ENCODE data around the gene ATP8B4. TPM values are rescaled to one million over a fixed set of nuclear protein-coding genes. Genes with fewer than 3 reads are reported as not detected.

The ATP8B4 gene
- total and polyA plus RNA-seq, 2 donors (not counting 3 experiments of a cell fraction or from before 2014, with no cell fraction given): not detected

DNA sequence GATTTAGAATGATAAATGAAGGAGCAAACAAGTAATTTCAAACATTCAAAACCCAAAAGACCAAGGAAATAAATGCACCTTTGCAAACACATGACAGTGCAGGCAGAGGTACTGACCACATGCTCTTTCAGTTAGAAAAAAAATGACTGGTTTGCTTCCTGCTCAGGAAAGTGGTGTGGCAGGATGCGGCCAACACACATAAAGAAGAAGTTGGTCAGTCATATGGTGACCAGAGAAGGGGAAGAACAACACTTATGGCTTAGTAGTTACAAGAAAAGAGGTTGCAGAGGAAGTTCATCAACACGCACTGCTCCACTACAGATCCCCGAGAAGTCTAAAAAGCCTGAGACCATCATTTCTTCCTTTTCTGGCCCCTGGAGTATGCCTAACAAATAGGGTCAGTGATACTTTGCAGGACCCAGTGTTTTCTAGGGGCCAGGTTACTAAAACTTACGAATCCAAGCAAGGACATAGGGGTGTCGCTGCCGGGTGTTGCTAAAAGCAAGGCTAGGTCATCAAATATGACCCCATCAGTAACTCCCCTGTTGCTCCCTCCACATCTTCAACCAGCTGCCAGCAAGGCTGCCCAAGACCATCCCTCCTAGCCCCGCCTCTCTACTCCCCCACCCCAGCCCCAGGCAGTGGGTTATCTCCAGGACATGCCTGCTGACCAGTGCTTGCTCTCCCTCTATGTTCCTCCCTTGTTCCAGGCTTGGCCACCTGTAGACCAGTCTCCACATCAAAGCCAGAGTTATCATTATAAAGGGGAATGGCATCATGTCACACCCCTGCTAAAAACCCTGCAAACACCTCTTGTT lies 11.2 kb downstream of the ATP8B4 start:
- dilution Hi-C loops (cut with MboI; ENCODE audit: extremely low pct_ligation_motif_present, low sequenced_read_pairs): no loop called here
- no peak for FAIRE-seq

More for the DNA sequence above, 11.2 kb downstream of the ATP8B4 start:
- no peak overlapping the region for H2AFZ ChIP-seq (ENCODE audit: low read depth, low read length)
- ChIA-PET CTCF (no interaction called here), POLR2A (no interaction called here)
- no peaks in the 10 kb centered on the region for H4K20me1 ChIP-seq (replicated peaks; ENCODE audit: control insufficient read depth, extremely low read depth, insufficient read depth, low read length)
- H3K79me2 ChIP-seq (ENCODE audit: control insufficient read depth, insufficient read depth, low read length): no peaks in the 10 kb centered on the region
- H3K9me3 ChIP-seq (replicated peaks; ENCODE audit: control insufficient read depth, insufficient read depth, low read length): no peaks in the 10 kb centered on the region
- TF ChIP-seq JUN (IDR thresholded peaks at IDR 0.05; ENCODE audit: borderline replicate concordance, insufficient read depth, insufficient read length, low read depth) (no peak), POLR2AphosphoS5 (IDR thresholded peaks at IDR 0.05; ENCODE audit: insufficient read depth, low read depth, low read length) (no peak), MYC (IDR thresholded peaks at IDR 0.05; ENCODE audit: low read depth, low read length) (no peak), POLR2A (IDR thresholded peaks at IDR 0.05; ENCODE audit: low read depth, low read length) (no peak), FOS (IDR thresholded peaks at IDR 0.05; ENCODE audit: borderline replicate concordance, insufficient read depth, low read length) (no peak), GATA2 (IDR thresholded peaks at IDR 0.05; ENCODE audit: insufficient read depth, insufficient read length, low read depth, low read length) (no peak), EZH2 (IDR thresholded peaks at IDR 0.05; ENCODE audit: borderline replicate concordance, low read depth, low read length, severe bottlenecking) (no peak)
- TF ChIP-seq, protein P1, sequence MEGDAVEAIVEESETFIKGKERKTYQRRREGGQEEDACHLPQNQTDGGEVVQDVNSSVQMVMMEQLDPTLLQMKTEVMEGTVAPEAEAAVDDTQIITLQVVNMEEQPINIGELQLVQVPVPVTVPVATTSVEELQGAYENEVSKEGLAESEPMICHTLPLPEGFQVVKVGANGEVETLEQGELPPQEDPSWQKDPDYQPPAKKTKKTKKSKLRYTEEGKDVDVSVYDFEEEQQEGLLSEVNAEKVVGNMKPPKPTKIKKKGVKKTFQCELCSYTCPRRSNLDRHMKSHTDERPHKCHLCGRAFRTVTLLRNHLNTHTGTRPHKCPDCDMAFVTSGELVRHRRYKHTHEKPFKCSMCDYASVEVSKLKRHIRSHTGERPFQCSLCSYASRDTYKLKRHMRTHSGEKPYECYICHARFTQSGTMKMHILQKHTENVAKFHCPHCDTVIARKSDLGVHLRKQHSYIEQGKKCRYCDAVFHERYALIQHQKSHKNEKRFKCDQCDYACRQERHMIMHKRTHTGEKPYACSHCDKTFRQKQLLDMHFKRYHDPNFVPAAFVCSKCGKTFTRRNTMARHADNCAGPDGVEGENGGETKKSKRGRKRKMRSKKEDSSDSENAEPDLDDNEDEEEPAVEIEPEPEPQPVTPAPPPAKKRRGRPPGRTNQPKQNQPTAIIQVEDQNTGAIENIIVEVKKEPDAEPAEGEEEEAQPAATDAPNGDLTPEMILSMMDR (IDR thresholded peaks at IDR 0.05; ENCODE audit: extremely low read depth in 1 of 2, insufficient read depth in 1 of 2, low read depth in 1 of 2, low read length in 2 of 2): no peak
- TF ChIP-seq, protein P2, sequence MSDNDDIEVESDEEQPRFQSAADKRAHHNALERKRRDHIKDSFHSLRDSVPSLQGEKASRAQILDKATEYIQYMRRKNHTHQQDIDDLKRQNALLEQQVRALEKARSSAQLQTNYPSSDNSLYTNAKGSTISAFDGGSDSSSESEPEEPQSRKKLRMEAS (IDR thresholded peaks at IDR 0.05; ENCODE audit: insufficient read depth, insufficient read length): no peak
- no TSS peak for BruUV-seq (replicated peaks)
- no peak overlapping the region for H3K4me2 ChIP-seq (ENCODE audit: insufficient read depth, low read length)
- H3K9me1 ChIP-seq (replicated peaks; ENCODE audit: control insufficient read depth, extremely low read depth, insufficient read depth, low read length): no peaks in the 10 kb centered on the region
- H3K4me1 ChIP-seq (ENCODE audit: control insufficient read depth, extremely low read depth, insufficient read depth, low read length): no peaks in the 10 kb centered on the region
- H3K36me3 ChIP-seq (ENCODE audit: control insufficient read depth in 2 of 2, extremely low read depth in 1 of 2, insufficient read depth in 2 of 2, low read length in 2 of 2): no peaks in the 10 kb centered on the region
- no peak for DNase-seq (ENCODE audit: low read depth, low spot score)
- intact Hi-C loops (cut with micrococcal nuclease): no loop called here
- peaks cover 8 to 18% of the 10 kb centered on the region in 2 experiments for H3K27me3 ChIP-seq (ENCODE audit: control insufficient read depth in 2 of 2, insufficient read depth in 2 of 2, low read length in 2 of 2)
- H3K9ac ChIP-seq (replicated peaks; ENCODE audit: extremely low read depth, insufficient read depth, low read length): no peak overlapping the region
- H3K4me3 ChIP-seq (replicated peaks in 1 of 3; ENCODE audit: insufficient read depth in 1 of 3, low read depth in 1 of 3, low read length in 3 of 3): no peak overlapping the region
- no peak overlapping the region for H3K27ac ChIP-seq (ENCODE audit: insufficient read depth, low read depth, low read length)

Data from endothelial cell of umbilical vein (primary cell).